Tibial nerve (tissue), 4 donors: ENCODE results near the gene KRT222. TPM values are rescaled to one million over a fixed set of nuclear protein-coding genes. Genes with fewer than 3 reads are reported as not detected.

Experiments used
- DNase-seq, 2 donors: peaks; one replicate each; pipeline ENCODE4 v3.0.0-alpha.2; 2019; ENCODE audit warnings: low spot score in 2 of 2
- H3K27ac ChIP-seq, 4 donors: fragments of 200-600 bp; sonication (generic) in 3 of 4; one replicate each; pipeline ENCODE4 v1.5.1; 2017 to 2019; ENCODE audit warnings: mild to moderate bottlenecking in 1 of 4
- H3K27me3 ChIP-seq, 2 donors: fragments of 200-600 bp; sonication (generic) in 1 of 2; one replicate each; pipeline versions ENCODE4 v1.5.1 to v1.6.0; 2017 to 2019
- H3K36me3 ChIP-seq, 3 donors: fragments of 200-600 bp; sonication (generic); one replicate each; pipeline ENCODE4 v1.5.1; 2018 to 2019
- H3K4me1 ChIP-seq, 4 donors: fragments of 200-600 bp; sonication (generic) in 3 of 4; one replicate each; pipeline ENCODE4 v1.5.1; 2017 to 2019
- H3K4me3 ChIP-seq, 4 donors: fragments of 200-600 bp; sonication (generic) in 3 of 4; one replicate each; pipeline ENCODE4 v1.5.1; 2017 to 2019; ENCODE audit warnings: mild to moderate bottlenecking in 1 of 4, moderate library complexity in 1 of 4
- H3K9me3 ChIP-seq, 4 donors: fragments of 200-600 bp; sonication (generic) in 3 of 4; one replicate each; pipeline ENCODE4 v1.5.1; 2017 to 2019
- CTCF ChIP-seq, 5 experiments: fragments of 200-600 bp in 3 of 5; fragments of 450-650 bp in 2 of 5; sonication (generic) in 3 of 5; IDR thresholded peaks; one replicate each; pipeline ENCODE4 v1.5.1; 2016 to 2019; ENCODE audit warnings: antibody characterized with exemption in 5 of 5, mild to moderate bottlenecking in 3 of 5, moderate library complexity in 2 of 5
- EP300 ChIP-seq, 2 donors: sonication (generic); formaldehyde crosslinking; IDR thresholded peaks; one replicate each; pipeline ENCODE4 v1.6.1; 2017; ENCODE audit warnings: antibody characterized with exemption in 2 of 2, mild to moderate bottlenecking in 1 of 2
- POLR2A ChIP-seq, 2 donors: fragments of 450-650 bp; IDR thresholded peaks; one replicate each; pipeline ENCODE4 v1.6.1; 2017; ENCODE audit warnings: antibody characterized with exemption in 2 of 2, mild to moderate bottlenecking in 2 of 2, moderate library complexity in 2 of 2
- WGBS, 2 donors: methylation state at CpG; one replicate each; pipeline ENCODE4 v1.1.5; 2018; 5-methylcytosine and 5-hydroxymethylcytosine counted together
- total RNA-seq, 4 donors: library from RNA; depleted of rRNA; stranded (reverse); fragments of >200 nt; gene quantifications; one replicate each; pipeline ENCODE4 v1.1.0, GENCODE V29; 2016

KRT222 gene
- total RNA-seq, 4 donors from 2014 or later: 2.7 to 17.9 (median 7.6) TPM

DNA sequence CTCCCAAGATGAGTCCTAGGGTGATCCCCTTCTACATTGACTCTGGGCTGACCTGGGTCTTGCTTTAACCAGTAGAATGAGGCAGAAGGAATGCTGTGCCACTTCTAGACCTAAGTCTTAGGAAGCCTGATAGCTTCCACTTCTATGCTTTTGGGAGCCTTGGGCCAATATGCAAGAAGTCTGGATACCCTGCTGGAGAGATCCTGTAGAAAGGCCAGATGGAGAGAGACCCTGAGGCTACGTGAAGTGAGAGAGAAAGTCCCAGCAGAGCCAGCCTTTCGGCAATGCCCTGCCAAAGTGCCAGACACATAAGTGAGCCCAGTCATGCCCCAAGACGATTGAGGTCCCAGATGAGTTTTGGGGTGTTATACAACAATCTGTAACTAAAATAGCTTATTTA lies 1.7 kb downstream of the KRT222 start:
- WGBS, 2 donors: 70 to 72% methylated on average over 3 of the region's 3 CpGs
- Histone ChIP-seq H3K4me1 (no peaks in the 10 kb centered on the region), H3K36me3 (no peaks in the 10 kb centered on the region), H3K27ac (peak overlapping the region in 1 of 4 donors; percentile 26), H3K4me3 (no peak overlapping the region), H3K9me3 (no peaks in the 10 kb centered on the region), H3K27me3 (peaks cover 0 to 6% of the 10 kb centered on the region in 2 donors)
- TF ChIP-seq POLR2A (IDR thresholded peaks at IDR 0.05) (no peak), EP300 (IDR thresholded peaks at IDR 0.05) (no peak), CTCF (IDR thresholded peaks at IDR 0.05) (no peak)
- DNase-seq: no peak

- TF ChIP-seq CTCF (IDR thresholded peaks at IDR 0.05): no peak
- TF ChIP-seq EP300 (IDR thresholded peaks at IDR 0.05): no peak
- TF ChIP-seq POLR2A (IDR thresholded peaks at IDR 0.05): no peak
- WGBS, 2 donors: 78 to 92% methylated on average over 7 of the region's 7 CpGs
- H3K36me3 ChIP-seq: no peaks in the 10 kb centered on the region
- DNase-seq: no peak
- H3K27me3 ChIP-seq: no peaks in the 10 kb centered on the region
- no peaks in the 10 kb centered on the region for H3K4me1 ChIP-seq
- no peak overlapping the region for H3K4me3 ChIP-seq
- no peaks in the 10 kb centered on the region for H3K9me3 ChIP-seq
- H3K27ac ChIP-seq: no peak overlapping the region
Measured at GRCh38 chr17:40659911-40660310, 5.1 kb downstream of the KRT222 start.

- no peak overlapping the region for H3K27ac ChIP-seq
- no peaks in the 10 kb centered on the region for H3K4me1 ChIP-seq
- H3K27me3 ChIP-seq: no peaks in the 10 kb centered on the region
- H3K4me3 ChIP-seq: no peak overlapping the region
- H3K36me3 ChIP-seq: no peaks in the 10 kb centered on the region
- no peak for DNase-seq
- TF ChIP-seq CTCF (IDR thresholded peaks at IDR 0.05) (no peak), EP300 (IDR thresholded peaks at IDR 0.05) (no peak), POLR2A (IDR thresholded peaks at IDR 0.05) (no peak)
- H3K9me3 ChIP-seq: no peaks in the 10 kb centered on the region
Measured at GRCh38 chr17:40658396-40658795, 6.6 kb downstream of the KRT222 start.

GRCh38 chr17:40651939-40652338 lies 13.0 kb downstream of the KRT222 start:
- no peak overlapping the region for H3K27ac ChIP-seq

More at GRCh38 chr17:40651939-40652338, 13.0 kb downstream of the KRT222 start:
- no peaks in the 10 kb centered on the region for H3K36me3 ChIP-seq
- H3K27me3 ChIP-seq: no peaks in the 10 kb centered on the region
- H3K9me3 ChIP-seq: no peaks in the 10 kb centered on the region
- TF ChIP-seq EP300 (IDR thresholded peaks at IDR 0.05) (no peak), POLR2A (IDR thresholded peaks at IDR 0.05) (no peak), CTCF (IDR thresholded peaks at IDR 0.05) (no peak)
- peaks cover 0 to 12% (median 4%) of the 10 kb centered on the region in 4 donors for H3K4me1 ChIP-seq
- no peak overlapping the region for H3K4me3 ChIP-seq
- DNase-seq: no peak
- 63 to 81% methylated on average over 5 of the region's 5 CpGs for WGBS, 2 donors
